ENCODE data around the gene PLCG2. TPM values are rescaled to one million over a fixed set of nuclear protein-coding genes. Genes with fewer than 3 reads are reported as not detected.

The PLCG2 gene
- polyA plus RNA-seq, 1 donor from 2014 or later, result not detected

GRCh38 chr16:81848306-81848853 lies 69.3 kb downstream of the PLCG2 start:
- no peaks in the 10 kb centered on the region for H3K9me3 ChIP-seq (ENCODE audit: low read length)
- no peaks in the 10 kb centered on the region for H4K20me1 ChIP-seq (ENCODE audit: insufficient read depth)
- no peak overlapping the region for H3K4me3 ChIP-seq (ENCODE audit: low read length)
- H3K27me3 ChIP-seq (ENCODE audit: insufficient read depth, low read depth, low read length), result no peaks in the 10 kb centered on the region
- no peaks in the 10 kb centered on the region for H3K36me3 ChIP-seq (ENCODE audit: insufficient read depth, low read length)
- H3K27ac ChIP-seq (ENCODE audit: low read length), result no peak overlapping the region
- H3K9me2 ChIP-seq (ENCODE audit: insufficient read depth, low read length), result no peaks in the 10 kb centered on the region
- no peak overlapping the region for H2AFZ ChIP-seq (ENCODE audit: low read depth, low read length)
- H3K79me2 ChIP-seq (replicated peaks; ENCODE audit: insufficient read depth, low read length), result no peaks in the 10 kb centered on the region
- no peak for TF ChIP-seq EZH2 (IDR thresholded peaks at IDR 0.05; ENCODE audit: borderline replicate concordance, insufficient read depth, low read length, poor library complexity, severe bottlenecking)
- TF ChIP-seq RAD21 (conservative IDR thresholded peaks at IDR 0.05), result no peak
- TF ChIP-seq TAF1 (IDR thresholded peaks at IDR 0.05; ENCODE audit: low read depth), result no peak
- no peak for TF ChIP-seq POLR2AphosphoS5 (IDR thresholded peaks at IDR 0.05)
- no peak for TF ChIP-seq SMC3 (conservative IDR thresholded peaks at IDR 0.05; ENCODE audit: poor library complexity)
- TF ChIP-seq CTCF (IDR thresholded peaks at IDR 0.05; ENCODE audit: poor library complexity, severe bottlenecking), result no peak
- no peak for TF ChIP-seq REST (IDR thresholded peaks at IDR 0.05; ENCODE audit: borderline replicate concordance)
- no peak for TF ChIP-seq MXI1 (conservative IDR thresholded peaks at IDR 0.05; ENCODE audit: poor library complexity, severe bottlenecking)
- TF ChIP-seq EP300 (conservative IDR thresholded peaks at IDR 0.05; ENCODE audit: poor library complexity, severe bottlenecking), result no peak
- no peak overlapping the region for H3K4me2 ChIP-seq (ENCODE audit: low read length)
- H3K9ac ChIP-seq (ENCODE audit: low read length), result no peak overlapping the region
- no peaks in the 10 kb centered on the region for H3F3A ChIP-seq (ENCODE audit: insufficient read depth, low read length, poor library complexity, severe bottlenecking)

GRCh38 chr16:81850197-81850944 lies 71.3 kb downstream of the PLCG2 start:
- no peak overlapping the region for H2AFZ ChIP-seq (ENCODE audit: low read depth, low read length)
- no peaks in the 10 kb centered on the region for H3K36me3 ChIP-seq (ENCODE audit: insufficient read depth, low read length)
- no peak overlapping the region for H3K4me3 ChIP-seq (ENCODE audit: low read length)
- H3K4me2 ChIP-seq (ENCODE audit: low read length), result no peak overlapping the region
- TF ChIP-seq POLR2AphosphoS5 (IDR thresholded peaks at IDR 0.05) (no peak), RAD21 (conservative IDR thresholded peaks at IDR 0.05) (no peak), MXI1 (conservative IDR thresholded peaks at IDR 0.05; ENCODE audit: poor library complexity, severe bottlenecking) (no peak), EZH2 (IDR thresholded peaks at IDR 0.05; ENCODE audit: borderline replicate concordance, insufficient read depth, low read length, poor library complexity, severe bottlenecking) (no peak), EP300 (conservative IDR thresholded peaks at IDR 0.05; ENCODE audit: poor library complexity, severe bottlenecking) (no peak), TAF1 (IDR thresholded peaks at IDR 0.05; ENCODE audit: low read depth) (no peak), SMC3 (conservative IDR thresholded peaks at IDR 0.05; ENCODE audit: poor library complexity) (no peak), CTCF (IDR thresholded peaks at IDR 0.05; ENCODE audit: poor library complexity, severe bottlenecking) (no peak), REST (IDR thresholded peaks at IDR 0.05; ENCODE audit: borderline replicate concordance) (no peak)
- H3K9ac ChIP-seq (ENCODE audit: low read length), result no peak overlapping the region
- H3K9me3 ChIP-seq (ENCODE audit: low read length), result no peaks in the 10 kb centered on the region
- H4K20me1 ChIP-seq (ENCODE audit: insufficient read depth), result no peaks in the 10 kb centered on the region
- H3K27ac ChIP-seq (ENCODE audit: low read length), result no peak overlapping the region
- H3K9me2 ChIP-seq (ENCODE audit: insufficient read depth, low read length), result no peaks in the 10 kb centered on the region
- H3K79me2 ChIP-seq (replicated peaks; ENCODE audit: insufficient read depth, low read length), result no peaks in the 10 kb centered on the region
- no peaks in the 10 kb centered on the region for H3K27me3 ChIP-seq (ENCODE audit: insufficient read depth, low read depth, low read length)
- no peaks in the 10 kb centered on the region for H3F3A ChIP-seq (ENCODE audit: insufficient read depth, low read length, poor library complexity, severe bottlenecking)
